Subcutaneous abdominal adipose tissue (tissue), 5 donors: ENCODE results near the gene GPSM1.

ENCODE experiments used
- H3K27ac ChIP-seq: one replicate; pipeline ENCODE4 v1.7.0; 2013; ENCODE audit warnings: low read depth, mild to moderate bottlenecking, inconsistent platforms, low read length, moderate library complexity
- H3K27me3 ChIP-seq, 5 donors: one replicate each; pipeline ENCODE4 v1.7.0; 2013; ENCODE audit warnings: low read length in 5 of 5, inconsistent platforms in 1 of 5; ENCODE audit not compliant: control insufficient read depth in 5 of 5, insufficient read depth in 4 of 5
- H3K36me3 ChIP-seq, 5 donors: one replicate each; pipeline ENCODE4 v1.7.0; 2013; ENCODE audit warnings: low read length in 5 of 5; ENCODE audit not compliant: control insufficient read depth in 5 of 5, insufficient read depth in 5 of 5
- H3K4me1 ChIP-seq, 5 donors: one replicate each; pipeline ENCODE4 v1.7.0; 2013; ENCODE audit warnings: low read length in 5 of 5, mild to moderate bottlenecking in 3 of 5, moderate library complexity in 1 of 5; ENCODE audit not compliant: control insufficient read depth in 5 of 5, insufficient read depth in 5 of 5
- H3K4me3 ChIP-seq, 5 donors: one replicate each; pipeline ENCODE4 v1.7.0; 2013; ENCODE audit warnings: low read length in 5 of 5, low read depth in 1 of 5
- H3K9ac ChIP-seq, 5 donors: one replicate each; pipeline ENCODE4 v1.7.0; 2013; ENCODE audit warnings: low read length in 5 of 5, mild to moderate bottlenecking in 4 of 5, moderate library complexity in 3 of 5
- H3K9me3 ChIP-seq, 5 donors: one replicate each; pipeline ENCODE4 v1.7.0; 2013; ENCODE audit warnings: low read length in 5 of 5; ENCODE audit not compliant: control insufficient read depth in 5 of 5
- donor health status: healthy.
- donor health status: healthy.
- donor health status: healthy.
- donor health status: healthy.
- donor health status: healthy.

GPSM1 gene

DNA sequence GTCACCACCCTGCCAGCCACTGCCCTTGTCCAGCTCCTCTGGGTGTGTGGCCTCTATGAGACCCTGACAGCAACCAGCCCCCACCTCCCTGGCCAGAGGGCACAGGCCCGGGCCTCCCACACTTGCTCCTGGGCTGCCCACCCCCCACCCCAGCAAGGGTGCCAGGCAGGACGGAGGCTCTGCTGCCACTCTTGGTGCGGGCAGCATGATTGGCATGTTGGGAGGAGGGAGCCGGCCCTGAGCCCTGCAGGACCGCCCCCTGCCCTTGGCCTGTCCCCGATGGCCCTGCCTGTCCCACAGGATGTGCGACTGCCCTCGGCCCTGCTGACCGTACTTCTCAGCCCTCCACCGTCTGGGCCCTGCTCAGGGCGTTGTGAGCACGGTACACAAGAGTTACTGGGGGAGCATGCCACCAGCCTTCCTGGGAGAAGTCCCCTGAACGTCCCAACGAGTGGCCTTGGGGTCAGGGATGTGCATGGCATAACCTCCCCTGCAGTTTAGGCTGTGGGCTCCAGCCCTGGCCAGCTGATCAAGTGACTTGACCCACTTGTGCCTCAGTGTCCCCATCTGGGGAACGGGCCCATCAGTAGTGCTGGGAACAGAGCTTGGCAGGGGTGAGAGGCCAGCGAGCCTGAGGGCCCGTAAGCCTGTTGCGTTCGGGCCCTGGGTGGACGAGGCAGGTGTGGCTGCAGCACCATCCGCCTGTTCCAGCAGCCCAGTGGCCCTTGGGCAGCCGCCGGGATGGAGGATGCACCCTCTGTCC is 16.0 kb downstream of the GPSM1 start:
- peaks cover 0 to 37% (median 32%) of the 10 kb centered on the region in 5 donors for H3K4me1 ChIP-seq
- H3K9me3 ChIP-seq, result no peaks in the 10 kb centered on the region
- H3K27ac ChIP-seq, result no peak overlapping the region
- no peak overlapping the region for H3K9ac ChIP-seq
- peaks cover 0 to 3% (median 0%) of the 10 kb centered on the region in 5 donors for H3K27me3 ChIP-seq
- peaks cover 0 to 3% (median 0%) of the 10 kb centered on the region in 5 donors for H3K36me3 ChIP-seq
- H3K4me3 ChIP-seq, result peak overlapping the region in 3 of 5 donors; percentile 31 to 50 (median 42)

DNA sequence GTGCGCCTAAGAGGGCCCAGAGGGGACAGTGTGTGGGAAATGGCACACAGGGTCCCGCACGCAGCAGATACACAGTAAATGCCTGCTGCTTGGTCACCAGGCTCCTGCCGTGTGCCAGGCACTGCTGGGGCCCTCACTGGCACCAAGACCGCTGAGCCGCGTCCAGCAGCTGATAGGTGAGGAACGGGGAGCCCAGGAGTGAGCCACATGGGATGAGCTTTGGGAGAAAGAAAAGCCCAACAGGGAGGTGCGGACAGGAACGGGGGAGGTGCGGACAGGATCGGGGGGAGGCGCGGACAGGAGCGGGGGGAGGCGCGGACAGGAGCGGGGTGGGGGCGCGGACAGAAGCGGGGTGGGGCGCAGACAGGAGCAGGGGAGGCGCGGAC is 16.5 kb downstream of the GPSM1 start:
- peaks cover 0 to 3% (median 0%) of the 10 kb centered on the region in 5 donors for H3K27me3 ChIP-seq
- no peak overlapping the region for H3K9ac ChIP-seq
- H3K4me3 ChIP-seq, result no peak overlapping the region
- no peak overlapping the region for H3K27ac ChIP-seq
- no peaks in the 10 kb centered on the region for H3K9me3 ChIP-seq
- peaks cover 0 to 37% (median 32%) of the 10 kb centered on the region in 5 donors for H3K4me1 ChIP-seq
- H3K36me3 ChIP-seq, result peaks cover 0 to 6% (median 3%) of the 10 kb centered on the region in 5 donors

DNA sequence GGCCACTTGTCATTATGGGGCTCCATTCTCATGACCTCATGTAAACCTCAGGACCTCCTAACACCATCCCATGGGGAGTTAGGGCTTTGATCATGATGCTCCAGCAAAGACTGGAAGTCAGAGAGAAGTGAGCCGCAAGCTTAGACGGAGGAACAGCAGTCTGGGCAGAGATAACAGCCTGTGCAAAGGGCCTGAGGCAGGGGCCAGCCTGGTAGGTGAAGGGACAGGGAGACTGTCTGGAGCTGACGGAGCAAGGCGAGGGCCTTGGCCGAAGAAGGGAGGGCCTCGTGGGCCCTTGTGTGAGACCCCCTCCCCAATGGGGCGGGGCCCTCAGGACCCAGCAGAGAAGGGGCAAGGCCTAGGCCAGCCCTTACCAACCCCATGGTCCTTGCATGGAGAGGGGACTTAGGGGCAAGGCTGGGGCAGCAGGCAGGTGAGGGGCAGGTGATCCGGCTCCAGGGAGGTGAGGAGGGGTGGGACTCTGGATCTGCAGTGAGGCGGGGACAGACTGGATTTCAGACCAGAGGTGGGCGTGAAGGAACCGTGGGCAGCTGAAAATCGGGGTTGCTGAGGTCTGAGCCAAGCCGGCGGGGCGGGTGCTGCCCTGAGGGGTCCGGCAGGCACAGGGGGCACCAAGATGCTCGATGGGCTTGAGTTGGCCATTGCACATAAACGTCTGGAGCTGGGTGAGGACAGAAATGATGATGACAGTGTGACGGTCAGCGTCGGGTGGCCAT is 17.4 kb downstream of the GPSM1 start:
- Histone ChIP-seq H3K9ac (peak overlapping the region in 1 of 5 donors; percentile 72), H3K4me3 (peak overlapping the region in 3 of 5 donors; percentile 40 to 60 (median 43)), H3K36me3 (peaks cover 0 to 8% (median 7%) of the 10 kb centered on the region in 5 donors), H3K4me1 (peaks cover 0 to 37% (median 30%) of the 10 kb centered on the region in 5 donors), H3K9me3 (no peaks in the 10 kb centered on the region), H3K27ac (no peak overlapping the region), H3K27me3 (peaks cover 0 to 3% (median 0%) of the 10 kb centered on the region in 5 donors)

DNA sequence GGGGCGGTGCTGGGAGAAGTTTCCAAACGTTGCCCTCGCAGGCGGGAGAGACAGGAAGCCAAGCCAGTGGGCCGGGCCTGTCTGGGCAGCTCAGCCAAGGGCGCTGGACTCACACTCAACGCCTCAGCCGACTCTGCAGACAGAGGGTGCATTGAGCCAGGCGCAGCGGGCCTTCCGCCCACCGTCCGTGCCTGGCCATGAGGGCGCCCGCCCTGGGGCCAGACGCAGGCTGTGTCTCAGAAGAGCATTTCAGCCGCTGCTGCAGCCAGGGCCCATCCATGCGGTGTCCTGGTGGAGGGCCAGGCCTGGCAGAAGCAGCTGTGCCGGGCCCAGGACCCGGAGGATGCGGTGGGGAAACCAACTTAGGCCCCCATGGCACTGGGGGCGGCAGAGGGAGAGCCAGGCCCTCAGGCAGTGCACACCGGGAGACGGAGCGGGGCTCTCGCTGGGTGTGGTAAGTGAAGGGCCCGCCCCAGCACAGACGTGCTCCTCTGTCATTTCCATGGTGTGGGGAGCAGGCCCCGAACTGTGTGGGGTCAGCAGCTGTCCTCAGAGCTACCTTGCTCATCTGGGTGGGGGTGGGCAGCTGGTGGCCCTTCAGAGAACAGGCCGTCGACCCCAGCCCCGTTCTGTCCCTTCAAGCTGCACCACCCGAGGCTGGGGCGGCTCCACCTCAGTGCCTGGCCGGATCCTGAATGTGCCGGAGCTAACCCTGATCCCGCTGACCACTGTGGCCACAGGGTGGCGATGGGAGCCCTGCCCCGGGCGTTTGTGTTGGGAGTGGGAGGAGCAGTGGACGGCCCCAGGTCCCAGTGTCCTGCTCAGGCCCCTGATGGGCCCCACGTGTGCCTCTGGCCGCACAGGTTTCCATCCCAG is 18.2 kb downstream of the GPSM1 start:
- Histone ChIP-seq H3K27ac (no peak overlapping the region), H3K36me3 (peaks cover 0 to 12% (median 7%) of the 10 kb centered on the region in 5 donors), H3K4me1 (peaks cover 0 to 37% (median 30%) of the 10 kb centered on the region in 5 donors), H3K9me3 (no peaks in the 10 kb centered on the region), H3K9ac (peak overlapping the region in 4 of 5 donors; percentile 46 to 72 (median 58)), H3K27me3 (peaks cover 0 to 3% (median 0%) of the 10 kb centered on the region in 5 donors), H3K4me3 (peak overlapping the region in 4 of 5 donors; percentile 40 to 60 (median 42))

DNA sequence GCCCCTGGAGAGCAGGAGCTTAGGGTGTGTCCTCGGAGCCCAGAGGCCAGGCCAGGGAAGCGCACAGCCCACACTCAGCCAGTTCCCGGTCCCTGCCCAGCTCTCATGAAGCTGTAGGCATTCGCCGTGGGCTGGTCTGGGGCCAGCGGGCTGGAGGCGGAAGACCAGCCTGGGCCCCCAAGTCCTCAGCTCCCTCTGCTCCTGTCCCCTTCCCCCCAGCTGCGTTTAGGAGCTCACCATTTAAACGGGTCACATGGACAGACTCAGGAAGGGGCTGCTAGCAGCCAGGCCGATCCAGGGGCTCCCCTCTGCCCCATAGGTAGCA is 18.8 kb downstream of the GPSM1 start:
- H3K9ac ChIP-seq, result peak overlapping the region in 4 of 5 donors; percentile 46 to 66 (median 58)
- peaks cover 0 to 37% (median 30%) of the 10 kb centered on the region in 5 donors for H3K4me1 ChIP-seq
- no peaks in the 10 kb centered on the region for H3K9me3 ChIP-seq
- peak overlapping the region in 4 of 5 donors; percentile 27 to 60 (median 42) for H3K4me3 ChIP-seq
- H3K27ac ChIP-seq, result no peak overlapping the region
- H3K36me3 ChIP-seq, result peaks cover 0 to 12% (median 7%) of the 10 kb centered on the region in 5 donors
- peaks cover 0 to 3% (median 0%) of the 10 kb centered on the region in 5 donors for H3K27me3 ChIP-seq

DNA sequence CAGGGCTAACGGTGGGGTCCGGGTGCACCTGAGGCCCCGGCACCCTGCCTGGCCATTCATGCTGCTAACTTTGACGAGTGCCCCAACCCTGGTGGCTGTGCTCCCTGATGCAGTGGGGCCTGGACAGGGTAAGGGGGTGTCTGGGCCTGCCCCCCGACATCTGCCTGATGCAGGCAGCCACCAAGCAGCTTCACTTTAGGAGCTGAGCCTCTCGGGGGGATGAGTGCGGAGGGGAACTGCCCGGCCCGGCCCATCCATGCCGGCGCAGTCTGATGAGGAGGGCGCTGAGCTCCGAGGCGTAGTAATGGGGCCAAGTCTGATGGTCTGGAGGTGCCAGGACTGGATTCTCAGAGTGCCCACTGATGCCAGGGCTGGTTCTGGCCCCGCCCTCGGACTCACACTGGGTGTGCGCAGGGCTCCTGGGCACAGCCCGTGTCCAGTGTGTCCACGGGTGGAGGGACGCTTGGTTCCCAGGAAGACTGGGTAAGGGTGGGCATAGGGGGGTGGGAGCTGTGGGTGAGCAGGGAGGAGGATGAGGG is 19.7 kb downstream of the GPSM1 start:
- peak overlapping the region in 2 of 5 donors; percentile 8 to 48 for H3K9ac ChIP-seq
- H3K27me3 ChIP-seq, result peaks cover 0 to 2% (median 0%) of the 10 kb centered on the region in 5 donors
- peaks cover 0 to 12% (median 7%) of the 10 kb centered on the region in 5 donors for H3K36me3 ChIP-seq
- peaks cover 0 to 35% (median 29%) of the 10 kb centered on the region in 5 donors for H3K4me1 ChIP-seq
- no peaks in the 10 kb centered on the region for H3K9me3 ChIP-seq
- H3K4me3 ChIP-seq, result no peak overlapping the region
- H3K27ac ChIP-seq, result no peak overlapping the region

DNA sequence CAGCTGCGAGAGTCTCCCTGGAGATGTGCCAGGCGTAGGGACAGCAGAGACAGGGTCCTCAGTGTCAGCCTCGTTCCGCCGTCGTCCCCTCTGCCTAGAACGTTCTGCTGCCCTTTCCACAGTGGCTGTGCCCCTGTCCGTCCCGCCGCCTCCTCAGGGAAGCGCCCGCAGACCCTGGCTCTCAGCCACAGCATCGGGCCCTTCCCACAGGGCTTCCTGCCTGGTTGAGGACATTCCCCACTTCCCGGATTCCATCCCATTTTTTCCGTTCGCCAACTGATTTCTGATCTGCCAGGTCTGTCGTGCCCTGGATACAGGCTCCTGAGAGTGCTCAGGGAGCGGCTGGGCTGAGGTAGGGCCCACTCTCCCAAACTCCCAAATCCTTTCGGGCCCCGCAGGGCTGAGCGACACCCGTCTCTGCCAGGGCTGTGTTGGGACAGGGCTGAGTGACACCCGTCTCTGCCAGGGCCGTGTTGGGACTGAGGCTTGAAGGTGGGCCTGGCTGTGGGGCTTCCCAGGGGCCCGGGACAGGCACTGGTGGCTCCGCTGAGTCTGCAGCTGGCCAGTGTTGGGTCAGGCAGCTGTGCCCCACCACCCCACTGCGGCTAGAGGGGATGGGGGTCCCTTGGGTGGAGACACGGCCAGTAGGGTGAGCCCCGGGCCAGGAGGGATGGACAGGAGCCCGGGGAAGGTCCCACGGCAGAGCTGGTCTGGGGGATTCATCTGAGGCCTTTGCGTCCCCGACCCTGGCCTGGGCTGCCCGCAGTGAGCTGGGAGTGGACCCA is 20.3 kb downstream of the GPSM1 start:
- no peaks in the 10 kb centered on the region for H3K9me3 ChIP-seq
- peaks cover 0 to 12% (median 7%) of the 10 kb centered on the region in 5 donors for H3K36me3 ChIP-seq
- H3K27ac ChIP-seq, result no peak overlapping the region
- H3K4me1 ChIP-seq, result peaks cover 0 to 29% (median 23%) of the 10 kb centered on the region in 5 donors
- H3K9ac ChIP-seq, result peak overlapping the region in 1 of 5 donors; percentile 17
- no peaks in the 10 kb centered on the region for H3K27me3 ChIP-seq
- no peak overlapping the region for H3K4me3 ChIP-seq

DNA sequence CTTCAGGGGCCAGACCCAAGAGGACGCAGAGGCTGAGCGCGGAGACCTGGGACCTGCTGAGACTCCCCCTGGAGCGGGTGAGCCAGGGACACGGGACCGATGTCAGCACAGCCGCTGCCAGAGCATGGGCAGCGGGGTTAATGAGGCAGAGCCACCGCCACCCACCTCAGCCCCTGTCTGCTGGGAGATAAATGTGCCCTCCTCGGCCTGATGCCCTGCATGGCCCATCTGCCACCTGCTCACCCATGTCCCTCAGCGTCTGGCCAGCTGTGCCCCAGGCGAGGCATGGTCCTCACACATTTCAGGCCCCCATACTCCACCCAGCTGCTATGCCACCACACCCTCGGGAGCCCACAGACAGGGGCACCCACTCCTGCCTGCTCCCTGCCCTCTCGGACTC is 21.4 kb downstream of the GPSM1 start:
- H3K4me3 ChIP-seq, result no peak overlapping the region
- H3K9me3 ChIP-seq, result no peaks in the 10 kb centered on the region
- no peak overlapping the region for H3K9ac ChIP-seq
- H3K27ac ChIP-seq, result no peak overlapping the region
- peaks cover 0 to 12% (median 7%) of the 10 kb centered on the region in 5 donors for H3K36me3 ChIP-seq
- H3K27me3 ChIP-seq, result no peaks in the 10 kb centered on the region
- H3K4me1 ChIP-seq, result peaks cover 0 to 22% (median 18%) of the 10 kb centered on the region in 5 donors

DNA sequence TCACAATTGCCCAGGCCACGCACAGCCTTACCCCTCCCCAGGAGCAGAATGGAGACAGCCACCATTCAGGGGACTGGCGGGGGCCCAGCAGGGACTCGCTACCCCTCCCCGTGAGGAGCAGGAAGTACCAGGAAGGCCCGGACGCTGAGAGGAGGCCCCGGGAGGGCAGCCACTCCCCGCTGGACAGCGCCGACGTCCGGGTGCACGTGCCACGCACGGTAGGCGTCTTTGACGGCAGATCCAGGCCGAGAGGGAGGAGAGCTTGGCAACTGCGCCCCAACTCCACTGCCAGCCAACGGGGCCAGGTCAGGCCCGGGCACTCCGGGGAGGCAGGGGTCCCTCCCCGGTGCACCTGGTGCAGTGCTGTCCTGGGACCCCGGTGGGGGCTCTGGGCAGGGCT is 22.2 kb downstream of the GPSM1 start:
- H3K27ac ChIP-seq, result no peak overlapping the region
- H3K9me3 ChIP-seq, result no peaks in the 10 kb centered on the region
- no peak overlapping the region for H3K9ac ChIP-seq
- no peaks in the 10 kb centered on the region for H3K27me3 ChIP-seq
- peaks cover 0 to 12% (median 7%) of the 10 kb centered on the region in 5 donors for H3K36me3 ChIP-seq
- H3K4me3 ChIP-seq, result no peak overlapping the region
- peaks cover 0 to 24% (median 20%) of the 10 kb centered on the region in 5 donors for H3K4me1 ChIP-seq
